ENCODE results near the gene LRRC72.

The LRRC72 gene

DNA sequence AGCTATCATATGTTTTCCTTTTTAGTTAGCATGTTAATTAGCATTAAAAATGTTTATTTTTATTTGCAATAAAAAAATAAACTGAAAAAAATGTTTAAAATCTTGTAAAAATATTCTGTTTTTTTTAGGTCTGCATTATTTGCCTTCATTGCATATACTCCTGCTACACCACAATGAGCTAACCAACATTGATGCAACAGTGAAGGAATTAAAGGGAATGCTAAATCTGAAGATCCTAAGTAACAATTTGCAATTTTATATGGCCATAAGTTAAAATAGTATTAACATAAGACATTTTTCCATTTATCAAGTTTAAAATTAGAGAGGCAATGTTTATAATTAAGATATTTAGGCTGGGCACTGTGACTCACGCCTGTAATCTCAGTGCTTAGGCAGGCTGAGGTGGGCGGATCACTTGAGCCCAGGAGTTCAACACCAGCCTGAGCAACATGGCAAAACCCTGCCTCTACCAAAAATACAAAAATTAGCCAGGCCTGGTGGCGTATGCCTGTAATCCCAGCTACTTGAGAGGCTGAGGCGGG is 32.2 kb downstream of the LRRC72 start:
- H3K27ac ChIP-seq (ENCODE audit: low read length): no peak overlapping the region
- no peaks in the 10 kb centered on the region for H3K4me1 ChIP-seq (ENCODE audit: low read length)
- H3K27me3 ChIP-seq (replicated peaks; ENCODE audit: insufficient read depth, low read length): no peaks in the 10 kb centered on the region
- no peak overlapping the region for H2AFZ ChIP-seq (ENCODE audit: low read length)
- H3K79me2 ChIP-seq (ENCODE audit: low read length): no peaks in the 10 kb centered on the region
- no peaks in the 10 kb centered on the region for H3K36me3 ChIP-seq (replicated peaks; ENCODE audit: insufficient read depth, low read length)
- no peak overlapping the region for H3K4me3 ChIP-seq (ENCODE audit: low read length)
- no peak for TF ChIP-seq EZH2phosphoT487 (IDR thresholded peaks at IDR 0.05; ENCODE audit: low read length)
- TF ChIP-seq EZH2 (optimal IDR thresholded peaks at IDR 0.05; ENCODE audit: low read depth, low read length): no peak
- no peak for TF ChIP-seq CTCF (IDR thresholded peaks at IDR 0.05; ENCODE audit: low read length)
- no peak for DNase-seq
- H3K9me3 ChIP-seq (replicated peaks; ENCODE audit: insufficient read depth, low read length): no peaks in the 10 kb centered on the region
- no peaks in the 10 kb centered on the region for H4K20me1 ChIP-seq (ENCODE audit: insufficient read depth, low read length)
- no peak overlapping the region for H3K4me2 ChIP-seq (ENCODE audit: low read depth, low read length)
- H3F3A ChIP-seq (ENCODE audit: insufficient read depth, low read length): no peaks in the 10 kb centered on the region
- H3K9me2 ChIP-seq (replicated peaks; ENCODE audit: insufficient read depth, low read length): no peaks in the 10 kb centered on the region
- H3K9ac ChIP-seq (ENCODE audit: low read length): no peak overlapping the region

- H3F3A ChIP-seq (ENCODE audit: insufficient read depth, low read length): no peaks in the 10 kb centered on the region
- no peak for DNase-seq
- H4K20me1 ChIP-seq (ENCODE audit: insufficient read depth, low read length): no peaks in the 10 kb centered on the region
Observed at GRCh38 chr7:16559497-16560179, 33.0 kb downstream of the LRRC72 start.

GRCh38 chr7:16561943-16562342 is 35.3 kb downstream of the LRRC72 start:
- H3K9me2 ChIP-seq (replicated peaks; ENCODE audit: insufficient read depth, low read length): no peaks in the 10 kb centered on the region
- no peak overlapping the region for H3K27ac ChIP-seq (ENCODE audit: low read length)
- no peaks in the 10 kb centered on the region for H3K27me3 ChIP-seq (replicated peaks; ENCODE audit: insufficient read depth, low read length)
- no peaks in the 10 kb centered on the region for H3F3A ChIP-seq (ENCODE audit: insufficient read depth, low read length)
- no peaks in the 10 kb centered on the region for H3K36me3 ChIP-seq (replicated peaks; ENCODE audit: insufficient read depth, low read length)
- H3K4me2 ChIP-seq (ENCODE audit: low read depth, low read length): no peak overlapping the region
- no peak for DNase-seq
- H3K9me3 ChIP-seq (replicated peaks; ENCODE audit: insufficient read depth, low read length): no peaks in the 10 kb centered on the region
- TF ChIP-seq EZH2 (optimal IDR thresholded peaks at IDR 0.05; ENCODE audit: low read depth, low read length) (no peak), CTCF (IDR thresholded peaks at IDR 0.05; ENCODE audit: low read length) (no peak), EZH2phosphoT487 (IDR thresholded peaks at IDR 0.05; ENCODE audit: low read length) (no peak)
- no peak overlapping the region for H3K9ac ChIP-seq (ENCODE audit: low read length)
- H3K4me3 ChIP-seq (ENCODE audit: low read length): no peak overlapping the region
- H3K4me1 ChIP-seq (ENCODE audit: low read length): no peaks in the 10 kb centered on the region
- no peaks in the 10 kb centered on the region for H4K20me1 ChIP-seq (ENCODE audit: insufficient read depth, low read length)
- no peaks in the 10 kb centered on the region for H3K79me2 ChIP-seq (ENCODE audit: low read length)
- no peak overlapping the region for H2AFZ ChIP-seq (ENCODE audit: low read length)

More at GRCh38 chr7:16559497-16560179, 33.0 kb downstream of the LRRC72 start:
- TF ChIP-seq CTCF (IDR thresholded peaks at IDR 0.05; ENCODE audit: low read length) (no peak), EZH2 (optimal IDR thresholded peaks at IDR 0.05; ENCODE audit: low read depth, low read length) (no peak), EZH2phosphoT487 (IDR thresholded peaks at IDR 0.05; ENCODE audit: low read length) (no peak)
- Histone ChIP-seq H3K9me3 (replicated peaks; ENCODE audit: insufficient read depth, low read length) (no peaks in the 10 kb centered on the region), H3K4me1 (ENCODE audit: low read length) (no peaks in the 10 kb centered on the region), H3K27me3 (replicated peaks; ENCODE audit: insufficient read depth, low read length) (no peaks in the 10 kb centered on the region), H2AFZ (ENCODE audit: low read length) (no peak overlapping the region), H3K79me2 (ENCODE audit: low read length) (no peaks in the 10 kb centered on the region), H3K36me3 (replicated peaks; ENCODE audit: insufficient read depth, low read length) (no peaks in the 10 kb centered on the region), H3K27ac (ENCODE audit: low read length) (no peak overlapping the region), H3K9me2 (replicated peaks; ENCODE audit: insufficient read depth, low read length) (no peaks in the 10 kb centered on the region), H3K4me3 (ENCODE audit: low read length) (no peak overlapping the region), H3K4me2 (ENCODE audit: low read depth, low read length) (no peak overlapping the region), H3K9ac (ENCODE audit: low read length) (no peak overlapping the region)

Data from MM.1S (cell line).